GM10248 (cell line): ENCODE measurements around the gene CRTC3.

Experiments
- CTCF ChIA-PET: fragments of 300-600 bp; sonication (Branson Sonifier 250); formaldehyde crosslinking; extraction: SDS; loops from one replicate; lab custom pipeline; 2021; ENCODE audit warnings: antibody characterized with exemption; lab: Yijun Ruan, JAX
- POLR2A ChIA-PET: fragments of 350-650 bp; sonication (Branson Sonifier 250); formaldehyde crosslinking; extraction: SDS; loops from one replicate; lab custom pipeline; 2020; ENCODE audit warnings: antibody characterized with exemption; lab: Yijun Ruan, JAX
- DNase-seq: peaks from one replicate; pipeline ENCODE4 v3.0.0; 2012; ENCODE audit errors: extremely low spot score
- CTCF ChIP-seq: IDR thresholded peaks from 2 replicates; pipeline ENCODE4 v1.5.1; 2012; ENCODE audit warnings: mild to moderate bottlenecking, low read depth; ENCODE audit errors: extremely low read depth, missing control alignments, control extremely low read depth

Gene CRTC3

GRCh38 chr15:90580946-90581345, 51.2 kb downstream of the CRTC3 start:
- no peak for DNase-seq
- no peak for TF ChIP-seq CTCF
- CTCF ChIA-PET, result interaction anchor here (1.3 kb wide), 1 partner anchor 9 kb away, joined by 4 read pairs; no protein-coding TSS in a partner anchor
- POLR2A ChIA-PET, result no interaction called here

GRCh38 chr15:90581771-90582352, 52.1 kb downstream of the CRTC3 start:
- no peak for DNase-seq
- ChIA-PET CTCF (interaction anchor here (0.8 to 1.0 kb wide), 2 partner anchors 10 to 305 kb away, joined by 3 to 4 read pairs; no protein-coding TSS in a partner anchor), POLR2A (no interaction called here)
- no peak for TF ChIP-seq CTCF

GRCh38 chr15:90582553-90582952, 52.8 kb downstream of the CRTC3 start:
- no peak for DNase-seq
- no peak for TF ChIP-seq CTCF
- ChIA-PET CTCF (interaction anchor here (0.8 to 1.0 kb wide), 3 partner anchors 10 to 304 kb away, joined by 3 to 4 read pairs (median 3); no protein-coding TSS in a partner anchor), POLR2A (no interaction called here)

GRCh38 chr15:90583471-90584252, 53.9 kb downstream of the CRTC3 start:
- TF ChIP-seq CTCF, result no peak
- ChIA-PET POLR2A (no interaction called here), CTCF (interaction anchor here (0.8 to 2.1 kb wide), 6 partner anchors 12 to 302 kb away, joined by 3 to 8 read pairs (median 3); no protein-coding TSS in a partner anchor)
- DNase-seq, result no peak

- ChIA-PET POLR2A (no interaction called here), CTCF (interaction anchor here (0.8 to 2.1 kb wide), 7 partner anchors 8 to 301 kb away, joined by 3 to 8 read pairs (median 3); no protein-coding TSS in a partner anchor)
- no peak for DNase-seq
- TF ChIP-seq CTCF, result no peak
These were observed 55.1 kb downstream of the CRTC3 start for GRCh38 chr15:90584841-90585240.

- ChIA-PET CTCF (interaction anchor here (1.3 to 2.1 kb wide), 4 partner anchors 9 to 266 kb away, joined by 3 to 8 read pairs (median 5); no protein-coding TSS in a partner anchor), POLR2A (no interaction called here)
- no peak for TF ChIP-seq CTCF
- no peak for DNase-seq
These were observed 56.1 kb downstream of the CRTC3 start for GRCh38 chr15:90585863-90586262.
